HCT116 (cell line): Measurements from ENCODE around the gene LUC7L2.

Experiments
- CEBPB ChIP-seq: IDR thresholded peaks from 2 replicates; pipeline ENCODE4 v1.6.1; 2012; ENCODE audit warnings: low read depth
- CTCF ChIP-seq, 3 experiments: fragments of 200-600 bp in 1 of 3; sonication (generic) in 1 of 3; IDR thresholded peaks in 2 of 3; conservative IDR thresholded peaks in 1 of 3; 2 replicates each; pipeline ENCODE4 v1.5.1; 2012 to 2017; ENCODE audit warnings: low read depth in 2 of 3, low read length in 2 of 3, antibody characterized with exemption in 1 of 3, borderline replicate concordance in 1 of 3, control low read depth in 1 of 3, mild to moderate bottlenecking in 1 of 3, mixed read lengths in 1 of 3, mixed run types in 1 of 3, moderate library complexity in 1 of 3; ENCODE audit not compliant: insufficient read depth in 1 of 3
- EZH2 ChIP-seq: fragments of 200-600 bp; sonication (generic); IDR thresholded peaks from 2 replicates; pipeline ENCODE4 v1.6.1; 2017; ENCODE audit warnings: antibody characterized with exemption, mixed run types
- FOSL1 ChIP-seq: IDR thresholded peaks from 2 replicates; pipeline ENCODE4 v1.6.1; 2012; ENCODE audit warnings: low read depth
- MAX ChIP-seq: IDR thresholded peaks from 2 replicates; pipeline ENCODE4 v1.6.1; 2012
- POLR2A ChIP-seq: IDR thresholded peaks from 2 replicates; pipeline ENCODE4 v1.7.0; 2011; ENCODE audit warnings: borderline replicate concordance; ENCODE audit not compliant: insufficient read depth, insufficient read length; ENCODE audit errors: extremely low read depth
- POLR2AphosphoS5 ChIP-seq: IDR thresholded peaks from 2 replicates; pipeline ENCODE4 v1.6.1; 2011; ENCODE audit warnings: mild to moderate bottlenecking, low read depth, low read length, moderate library complexity
- RAD21 ChIP-seq: IDR thresholded peaks from 2 replicates; pipeline ENCODE4 v1.6.1; 2012; ENCODE audit warnings: low read depth, mild to moderate bottlenecking
- SIN3A ChIP-seq: IDR thresholded peaks from 2 replicates; pipeline ENCODE4 v1.6.1; 2012; ENCODE audit warnings: low read depth
- ZNF274 ChIP-seq: fragments of 200-500 bp; sonication (Bioruptor generic); IDR thresholded peaks from 2 replicates; pipeline ENCODE4 v1.6.1; 2014; ENCODE audit warnings: mild to moderate bottlenecking, low read depth, low read length, inconsistent platforms
- TF ChIP-seq, protein P1 (sequence below): IDR thresholded peaks from 2 replicates; pipeline ENCODE4 v1.6.1; 2012

DNA sequence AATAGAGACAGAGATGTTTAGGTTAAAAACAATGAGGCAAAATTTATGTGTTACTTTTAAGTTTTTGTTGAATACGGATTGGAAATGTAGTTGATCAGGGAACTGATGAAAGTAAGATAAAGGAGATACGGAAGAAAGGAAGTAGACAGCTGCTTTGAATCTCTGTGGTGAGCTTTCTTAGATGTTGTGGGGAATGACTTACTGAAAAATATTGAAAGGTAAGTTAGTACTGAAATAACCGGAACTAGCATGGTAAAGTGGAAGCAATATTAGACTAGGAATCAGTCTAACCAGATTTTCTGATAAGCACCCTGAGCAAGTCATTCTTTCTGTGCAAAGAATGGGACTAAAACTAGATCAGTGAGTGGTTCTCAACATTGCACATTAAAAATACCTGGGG, 34.8 kb downstream of the LUC7L2 start:
- no peak for TF ChIP-seq MAX
- TF ChIP-seq POLR2A = no peak
- TF ChIP-seq EZH2 = no peak
- TF ChIP-seq, protein P1, sequence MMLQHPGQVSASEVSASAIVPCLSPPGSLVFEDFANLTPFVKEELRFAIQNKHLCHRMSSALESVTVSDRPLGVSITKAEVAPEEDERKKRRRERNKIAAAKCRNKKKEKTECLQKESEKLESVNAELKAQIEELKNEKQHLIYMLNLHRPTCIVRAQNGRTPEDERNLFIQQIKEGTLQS = no peak
- TF ChIP-seq FOSL1 = no peak
- TF ChIP-seq RAD21 = no peak
- no peak for TF ChIP-seq POLR2AphosphoS5
- no peak for TF ChIP-seq CTCF (IDR thresholded peaks at IDR 0.05 in 2 of 3, conservative IDR thresholded peaks at IDR 0.05 in 1 of 3; ENCODE audit: borderline replicate concordance in 1 of 3, insufficient read depth in 1 of 3, low read depth in 2 of 3, low read length in 2 of 3)
- TF ChIP-seq CEBPB = no peak
- TF ChIP-seq ZNF274 = no peak
- no peak for TF ChIP-seq SIN3A
